ENCODE results near the gene FAM210B. TPM values are rescaled to one million over a fixed set of nuclear protein-coding genes. Genes with fewer than 3 reads are reported as not detected.

Gene FAM210B
- total and polyA plus RNA-seq, 10 of the 15 experiments (the other 5 are each of a cell fraction or from before 2014, with no cell fraction given) = 0.13 to 1.4 (median 0.68) TPM

GRCh38 chr20:56380375-56380774, 21.6 kb downstream of the FAM210B start (continued):
- TF ChIP-seq BCLAF1 (IDR thresholded peaks at IDR 0.05) (no peak), ATF3 (IDR thresholded peaks at IDR 0.05; ENCODE audit: borderline replicate concordance, extremely low read depth, low read depth, low read length) (no peak), ZNF217 (IDR thresholded peaks at IDR 0.05) (no peak), HDGF (IDR thresholded peaks at IDR 0.05) (no peak), CEBPB (IDR thresholded peaks at IDR 0.05; ENCODE audit: borderline replicate concordance in 1 of 2, low read depth in 2 of 2, low read length in 2 of 2) (no peak), NFIC (IDR thresholded peaks at IDR 0.05; ENCODE audit: low read depth, low read length) (no peak), HDAC2 (IDR thresholded peaks at IDR 0.05) (no peak), YY1 (IDR thresholded peaks at IDR 0.05; ENCODE audit: low read depth, low read length) (no peak)

GRCh38 chr20:56381501-56381900, 22.7 kb downstream of the FAM210B start:
- no peak overlapping the region for H2AFZ ChIP-seq (ENCODE audit: control insufficient read depth, low read depth, low read length)
- no TSS peak for BruUV-seq (replicated peaks)
- RAD21 ChIA-PET (ENCODE audit: unreplicated experiment) = interaction anchor here (0.7 kb wide), 1 partner anchor 23 kb away, joined by 3 read pairs; the partner anchor contains the start of gene FAM210B
- H3K9ac ChIP-seq (ENCODE audit: control insufficient read depth, insufficient read depth, low read length) = no peak overlapping the region
- no peak overlapping the region for H3K27ac ChIP-seq (ENCODE audit: control insufficient read depth, insufficient read depth)
- H3K36me3 ChIP-seq (ENCODE audit: control insufficient read depth in 2 of 2, insufficient read depth in 2 of 2, low read length in 1 of 2) = peaks cover 13 to 40% of the 10 kb centered on the region in 2 experiments
- no peaks in the 10 kb centered on the region for H3K27me3 ChIP-seq (replicated peaks in 1 of 2; ENCODE audit: control insufficient read depth in 2 of 2, insufficient read depth in 2 of 2, low read length in 1 of 2)
- CTCF ChIA-PET = interaction anchor here (0.7 to 1.3 kb wide), 4 partner anchors 11 to 144 kb away, joined by 3 to 5 read pairs (median 3); partner anchors contain the start of genes AURKA, CSTF1 and MC3R
- peaks cover 9% of the 10 kb centered on the region for H3K79me2 ChIP-seq (ENCODE audit: control insufficient read depth, insufficient read depth, low read length)
- H4K20me1 ChIP-seq (ENCODE audit: control insufficient read depth, insufficient read depth) = peaks cover 3% of the 10 kb centered on the region
- H3K4me1 ChIP-seq (ENCODE audit: control insufficient read depth, insufficient read depth, low read length) = no peaks in the 10 kb centered on the region
- ATAC-seq = peak; percentile 59
- peak; percentile 91 for FAIRE-seq
- POLR2A ChIA-PET = interaction anchor here (0.8 kb wide), 1 partner anchor 12 kb away, joined by 4 read pairs; no protein-coding TSS in a partner anchor
- H3K4me3 ChIP-seq = no peak overlapping the region
- H3K4me2 ChIP-seq (ENCODE audit: control insufficient read depth, insufficient read depth) = peak overlapping the region; percentile 38; the same call in 1 of the 2 replicates
- SMC1A ChIA-PET (ENCODE audit: uncharacterized antibody, unreplicated experiment) = interaction anchor here (1.0 to 1.5 kb wide), 3 partner anchors 10 to 16 kb away, joined by 3 to 7 read pairs (median 4); partner anchors contain the start of genes AURKA and CSTF1
- DNase-seq (ENCODE audit: low read depth, low spot score) = no peak
- TF ChIP-seq CHD1 (IDR thresholded peaks at IDR 0.05; ENCODE audit: low read depth, low read length) (no peak), IKZF2 (IDR thresholded peaks at IDR 0.05) (0 out of 4 replicates have a peak, but pooled peaks of 1 of the 2 experiments have one; percentile 20), RUNX3 (IDR thresholded peaks at IDR 0.05; ENCODE audit: low read length) (peak; percentile 62), CHD2 (IDR thresholded peaks at IDR 0.05; ENCODE audit: borderline replicate concordance, low read depth, low read length) (no peak), MEF2B (IDR thresholded peaks at IDR 0.05; ENCODE audit: partially characterized antibody, poor library complexity, severe bottlenecking) (no peak), MEF2A (IDR thresholded peaks at IDR 0.05; ENCODE audit: insufficient read depth, low read depth, low read length) (peak; percentile 58; the same call in 1 of the 2 replicates), GABPA (IDR thresholded peaks at IDR 0.05; ENCODE audit: low read depth) (no peak)
- 89% methylated on average over 1 of the region's 1 CpG for WGBS (ENCODE audit: insufficient coverage, insufficient replicate concordance, low lambda C conversion rate, missing lambda C conversion rate)
- no peaks in the 10 kb centered on the region for H3K9me3 ChIP-seq (replicated peaks; ENCODE audit: control insufficient read depth, insufficient read depth, low read length)
- in situ Hi-C loops (cut with MboI) (no loop called here), intact Hi-C loops (cut with micrococcal nuclease; ENCODE audit: unreplicated experiment) (no loop called here)
